ENCODE results near the gene KRT40.

DNA sequence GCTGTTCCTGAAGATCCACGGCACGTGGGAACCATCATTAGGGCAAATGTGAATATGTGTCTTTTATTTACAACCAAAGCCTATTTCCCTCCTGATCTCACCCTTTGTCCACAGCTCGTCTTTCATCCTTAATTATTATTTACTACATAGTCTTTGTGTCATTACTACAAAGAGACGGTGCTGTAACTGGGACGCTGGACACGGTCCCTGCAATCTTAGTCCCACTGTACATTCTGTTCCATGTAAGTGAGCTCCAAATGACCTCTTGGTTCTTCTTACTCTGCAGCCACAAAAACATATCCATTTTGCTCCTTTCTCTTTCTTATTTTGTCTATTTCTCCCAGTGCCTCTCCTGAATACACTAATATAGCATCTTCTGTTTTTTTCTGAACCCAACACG is 34.0 kb downstream of the KRT40 start:
- TF ChIP-seq EP300 (IDR thresholded peaks at IDR 0.05; ENCODE audit: borderline replicate concordance) (no peak), YY1 (IDR thresholded peaks at IDR 0.05; ENCODE audit: low read depth) (no peak), EGR1 (IDR thresholded peaks at IDR 0.05) (no peak), RAD21 (IDR thresholded peaks at IDR 0.05; ENCODE audit: low read depth) (no peak), ZBTB7A (IDR thresholded peaks at IDR 0.05; ENCODE audit: low read depth) (no peak), CREB1 (IDR thresholded peaks at IDR 0.05; ENCODE audit: low read depth) (no peak), TAF1 (IDR thresholded peaks at IDR 0.05; ENCODE audit: low read depth) (no peak), TEAD4 (IDR thresholded peaks at IDR 0.05) (no peak)
- TF ChIP-seq, protein P1, sequence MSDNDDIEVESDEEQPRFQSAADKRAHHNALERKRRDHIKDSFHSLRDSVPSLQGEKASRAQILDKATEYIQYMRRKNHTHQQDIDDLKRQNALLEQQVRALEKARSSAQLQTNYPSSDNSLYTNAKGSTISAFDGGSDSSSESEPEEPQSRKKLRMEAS (IDR thresholded peaks at IDR 0.05) = no peak
- TF ChIP-seq, protein P2, sequence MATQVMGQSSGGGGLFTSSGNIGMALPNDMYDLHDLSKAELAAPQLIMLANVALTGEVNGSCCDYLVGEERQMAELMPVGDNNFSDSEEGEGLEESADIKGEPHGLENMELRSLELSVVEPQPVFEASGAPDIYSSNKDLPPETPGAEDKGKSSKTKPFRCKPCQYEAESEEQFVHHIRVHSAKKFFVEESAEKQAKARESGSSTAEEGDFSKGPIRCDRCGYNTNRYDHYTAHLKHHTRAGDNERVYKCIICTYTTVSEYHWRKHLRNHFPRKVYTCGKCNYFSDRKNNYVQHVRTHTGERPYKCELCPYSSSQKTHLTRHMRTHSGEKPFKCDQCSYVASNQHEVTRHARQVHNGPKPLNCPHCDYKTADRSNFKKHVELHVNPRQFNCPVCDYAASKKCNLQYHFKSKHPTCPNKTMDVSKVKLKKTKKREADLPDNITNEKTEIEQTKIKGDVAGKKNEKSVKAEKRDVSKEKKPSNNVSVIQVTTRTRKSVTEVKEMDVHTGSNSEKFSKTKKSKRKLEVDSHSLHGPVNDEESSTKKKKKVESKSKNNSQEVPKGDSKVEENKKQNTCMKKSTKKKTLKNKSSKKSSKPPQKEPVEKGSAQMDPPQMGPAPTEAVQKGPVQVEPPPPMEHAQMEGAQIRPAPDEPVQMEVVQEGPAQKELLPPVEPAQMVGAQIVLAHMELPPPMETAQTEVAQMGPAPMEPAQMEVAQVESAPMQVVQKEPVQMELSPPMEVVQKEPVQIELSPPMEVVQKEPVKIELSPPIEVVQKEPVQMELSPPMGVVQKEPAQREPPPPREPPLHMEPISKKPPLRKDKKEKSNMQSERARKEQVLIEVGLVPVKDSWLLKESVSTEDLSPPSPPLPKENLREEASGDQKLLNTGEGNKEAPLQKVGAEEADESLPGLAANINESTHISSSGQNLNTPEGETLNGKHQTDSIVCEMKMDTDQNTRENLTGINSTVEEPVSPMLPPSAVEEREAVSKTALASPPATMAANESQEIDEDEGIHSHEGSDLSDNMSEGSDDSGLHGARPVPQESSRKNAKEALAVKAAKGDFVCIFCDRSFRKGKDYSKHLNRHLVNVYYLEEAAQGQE (IDR thresholded peaks at IDR 0.05; ENCODE audit: low read depth) = no peak

All from Ishikawa (cell line).